H1 (cell line): ENCODE measurements around the gene PPP2R2B. TPM values are rescaled to one million over a fixed set of nuclear protein-coding genes. Genes with fewer than 3 reads are reported as not detected.

Experiments used
- CTCF ChIA-PET: fragments of 300-600 bp; sonication (Branson Sonifier 250); formaldehyde crosslinking; loops from one replicate; lab custom pipeline; 2021; ENCODE audit not compliant: partially characterized antibody; lab: Charles Lee
- POLR2A ChIA-PET: fragments of 300-600 bp; sonication (Branson Sonifier 250); formaldehyde crosslinking; loops from one replicate; lab custom pipeline; 2021; ENCODE audit warnings: inconsistent platforms; ENCODE audit not compliant: partially characterized antibody; lab: Charles Lee
- DNase-seq, 2 experiments: peaks; one replicate each; pipeline versions ENCODE4 v3.0.0 to v3.0.0-alpha.2; 2010 to 2022; ENCODE audit warnings: low spot score in 2 of 2, low read depth in 1 of 2, mixed read lengths in 1 of 2
- FAIRE-seq: peaks from 2 replicates; lab custom pipeline; 2011; peaks lifted over from hg19 to GRCh38; lab: Jason Lieb, UNC
- H2AFZ ChIP-seq: 2 replicates; pipeline ENCODE4 v1.8.1; 2012; ENCODE audit warnings: low read length, inconsistent platforms
- H2AK5ac ChIP-seq: 2 replicates; pipeline ENCODE4 v1.6.1; 2013; ENCODE audit warnings: low read depth, low read length
- H2BK120ac ChIP-seq: replicated peaks from 2 replicates; pipeline ENCODE3; 2013; ENCODE audit warnings: low read depth, low read length, inconsistent platforms
- H2BK12ac ChIP-seq: 2 replicates; pipeline ENCODE4 v1.6.1; 2013; ENCODE audit warnings: low read depth, low read length
- H2BK15ac ChIP-seq: 2 replicates; pipeline ENCODE4 v1.6.1; 2013; ENCODE audit warnings: low read length
- H2BK20ac ChIP-seq: 2 replicates; pipeline ENCODE4 v1.6.1; 2013; ENCODE audit warnings: low read length
- H2BK5ac ChIP-seq: 2 replicates; pipeline ENCODE4 v1.6.1; 2013; ENCODE audit warnings: low read depth, low read length
- H3K14ac ChIP-seq: 2 replicates; pipeline ENCODE4 v1.6.1; 2013; ENCODE audit warnings: inconsistent platforms; ENCODE audit not compliant: insufficient read length
- H3K18ac ChIP-seq: 2 replicates; pipeline ENCODE4 v1.6.1; 2013; ENCODE audit warnings: low read length; ENCODE audit errors: extremely low read depth
- H3K23ac ChIP-seq: 2 replicates; pipeline ENCODE4 v1.6.1; 2013; ENCODE audit warnings: inconsistent platforms; ENCODE audit not compliant: insufficient read length
- H3K23me2 ChIP-seq: 2 replicates; pipeline ENCODE4 v1.6.1; 2013; ENCODE audit warnings: low read depth, low read length
- H3K27ac ChIP-seq: 2 replicates; pipeline ENCODE4 v1.6.1; 2011; ENCODE audit warnings: low read depth, low read length, inconsistent platforms
- H3K27me3 ChIP-seq, 4 experiments: replicated peaks in 1 of 4; 1 replicate in 1 of 4; 2 replicates in 3 of 4; pipeline versions ENCODE4 v1.6.1 to v1.8.1; 2011 to 2013; ENCODE audit warnings: low read length in 3 of 4, mild to moderate bottlenecking in 3 of 4, inconsistent platforms in 2 of 4, mixed read lengths in 2 of 4, moderate library complexity in 1 of 4; ENCODE audit not compliant: control insufficient read depth in 3 of 4, insufficient read depth in 3 of 4; ENCODE audit errors: extremely low read depth in 1 of 4
- H3K36me3 ChIP-seq, 4 experiments: 2 replicates each; pipeline versions ENCODE4 v1.6.1 to v1.8.1; 2011 to 2013; ENCODE audit warnings: mild to moderate bottlenecking in 4 of 4, low read length in 3 of 4, moderate library complexity in 2 of 4, control low read depth in 1 of 4, inconsistent platforms in 1 of 4; ENCODE audit not compliant: insufficient read depth in 4 of 4, control insufficient read depth in 2 of 4
- H3K4ac ChIP-seq: replicated peaks from 2 replicates; pipeline ENCODE3; 2013; ENCODE audit warnings: low read length, low read depth, mixed read lengths, inconsistent platforms; ENCODE audit not compliant: insufficient read length
- H3K4me1 ChIP-seq, 4 experiments: replicated peaks in 1 of 4; 1 replicate in 1 of 4; 2 replicates in 3 of 4; pipeline versions ENCODE4 v1.6.1 to v1.8.1; 2011 to 2013; ENCODE audit warnings: low read length in 3 of 4, inconsistent platforms in 2 of 4, mixed read lengths in 1 of 4; ENCODE audit not compliant: insufficient read depth in 4 of 4, control insufficient read depth in 3 of 4
- H3K4me2 ChIP-seq, 2 experiments: 2 replicates each; pipeline versions ENCODE4 v1.6.1 to v1.8.1; 2011 to 2013; ENCODE audit warnings: low read depth in 2 of 2, low read length in 2 of 2, control low read depth in 1 of 2, inconsistent platforms in 1 of 2, mild to moderate bottlenecking in 1 of 2; ENCODE audit not compliant: insufficient read depth in 1 of 2
- H3K4me3 ChIP-seq, 4 experiments: fragments of 200-600, 300-600 bp in 1 of 4; sonication (generic), shearing (Covaris generic), sonication (Bioruptor Twin) in 1 of 4; 2 replicates each; pipeline versions ENCODE4 v1.5.1 to v1.8.1; 2011 to 2016; ENCODE audit warnings: low read length in 4 of 4, low read depth in 3 of 4, control low read depth in 2 of 4, inconsistent platforms in 2 of 4, mild to moderate bottlenecking in 2 of 4, mixed read lengths in 1 of 4, moderate library complexity in 1 of 4; ENCODE audit not compliant: insufficient read depth in 2 of 4; ENCODE audit errors: extremely low read depth in 1 of 4
- H3K56ac ChIP-seq: replicated peaks from 2 replicates; pipeline ENCODE3; 2013; ENCODE audit warnings: low read depth, mild to moderate bottlenecking, mixed read lengths, low read length, inconsistent platforms; ENCODE audit not compliant: insufficient read length
- H3K79me1 ChIP-seq: 2 replicates; pipeline ENCODE4 v1.6.1; 2013; ENCODE audit warnings: low read depth, low read length, control low read depth
- H3K79me2 ChIP-seq, 2 experiments: 2 replicates each; pipeline versions ENCODE4 v1.6.1 to v1.8.1; 2012 to 2013; ENCODE audit warnings: low read length in 2 of 2, mild to moderate bottlenecking in 2 of 2, inconsistent platforms in 1 of 2; ENCODE audit not compliant: insufficient read depth in 2 of 2, control insufficient read depth in 1 of 2
- H3K9ac ChIP-seq, 4 experiments: replicated peaks in 1 of 4; 1 replicate in 1 of 4; 2 replicates in 3 of 4; pipeline versions ENCODE4 v1.6.1 to v1.8.1; 2011 to 2013; ENCODE audit warnings: low read depth in 3 of 4, low read length in 3 of 4, control low read depth in 2 of 4, mild to moderate bottlenecking in 2 of 4, moderate library complexity in 2 of 4, inconsistent platforms in 1 of 4; ENCODE audit errors: extremely low read depth in 1 of 4
- H3K9me3 ChIP-seq, 2 experiments: 2 replicates each; pipeline versions ENCODE4 v1.6.1 to v1.8.1; 2012 to 2013; ENCODE audit warnings: mild to moderate bottlenecking in 2 of 2, moderate library complexity in 2 of 2, control low read depth in 1 of 2, inconsistent platforms in 1 of 2, low read depth in 1 of 2, low read length in 1 of 2, mixed read lengths in 1 of 2; ENCODE audit not compliant: insufficient read depth in 2 of 2
- H4K20me1 ChIP-seq, 2 experiments: replicated peaks in 1 of 2; 2 replicates each; pipeline versions ENCODE3 to v1.8.1; 2011 to 2013; ENCODE audit warnings: inconsistent platforms in 2 of 2, low read length in 2 of 2, mild to moderate bottlenecking in 1 of 2; ENCODE audit not compliant: insufficient read depth in 2 of 2, control insufficient read depth in 1 of 2
- H4K5ac ChIP-seq: 2 replicates; pipeline ENCODE4 v1.6.1; 2013; ENCODE audit warnings: low read length, low read depth, mixed read lengths, inconsistent platforms; ENCODE audit not compliant: insufficient read length
- H4K8ac ChIP-seq: 2 replicates; pipeline ENCODE4 v1.8.0; 2013; ENCODE audit warnings: mild to moderate bottlenecking, moderate library complexity, low read length, inconsistent platforms; ENCODE audit not compliant: insufficient read depth; ENCODE audit errors: extremely low read depth
- H4K91ac ChIP-seq: replicated peaks from 2 replicates; pipeline ENCODE3; 2013; ENCODE audit warnings: low read length, mixed read lengths, inconsistent platforms; ENCODE audit not compliant: insufficient read length
- TCF12 ChIP-seq: IDR thresholded peaks from 2 replicates; pipeline ENCODE4 v1.6.1; 2011; ENCODE audit warnings: low read depth, mild to moderate bottlenecking, low read length
- WGBS, 2 experiments: shearing (Covaris generic) in 1 of 2; methylation state at CpG; one replicate each; pipeline versions ENCODE4 v1.1.6 to v1.1.7; 2013 to 2015; ENCODE audit warnings: low lambda C conversion rate in 2 of 2, mixed read lengths in 2 of 2, inconsistent platforms in 1 of 2, low coverage in 1 of 2, missing lambda C conversion rate in 1 of 2; ENCODE audit not compliant: insufficient replicate concordance in 2 of 2, insufficient coverage in 1 of 2, insufficient read length in 1 of 2; ENCODE audit errors: extremely low coverage in 1 of 2, missing lambda C conversion rate in 1 of 2; 5-methylcytosine and 5-hydroxymethylcytosine counted together
- polyA plus RNA-seq, 7 experiments: library from polyadenylated mRNA; depleted of rRNA in 3 of 7; stranded (reverse) in 5 of 7; unstranded in 2 of 7; fragments of >200 nt in 5 of 7; fragments of 200-250 nt in 2 of 7; gene quantifications; 1 replicate in 5 of 7; 2 replicates in 1 of 7; 4 replicates in 1 of 7; pipeline versions ENCODE4 v1.2.1 to v1.2.3, GENCODE V29; 2011 to 2013; ENCODE audit warnings: missing spikeins in 2 of 7, mixed read lengths in 2 of 7
- total RNA-seq: library from RNA; stranded (reverse); fragmentation: NEBNext Ultra II Directional; extraction: Animal tissue kit (Norgen Biotek cat#: 25700); gene quantifications from 2 replicates; pipeline ENCODE4 v1.2.1, GENCODE V29; 2021
- TF ChIP-seq, protein P1 (sequence below): IDR thresholded peaks from 2 replicates; pipeline ENCODE4 v1.6.1; 2012; ENCODE audit warnings: inconsistent platforms

PPP2R2B gene
- total and polyA plus RNA-seq, 2 of the 8 experiments (the other 6 are each of a cell fraction or from before 2014, with no cell fraction given) = 21.1 to 37.1 TPM

DNA sequence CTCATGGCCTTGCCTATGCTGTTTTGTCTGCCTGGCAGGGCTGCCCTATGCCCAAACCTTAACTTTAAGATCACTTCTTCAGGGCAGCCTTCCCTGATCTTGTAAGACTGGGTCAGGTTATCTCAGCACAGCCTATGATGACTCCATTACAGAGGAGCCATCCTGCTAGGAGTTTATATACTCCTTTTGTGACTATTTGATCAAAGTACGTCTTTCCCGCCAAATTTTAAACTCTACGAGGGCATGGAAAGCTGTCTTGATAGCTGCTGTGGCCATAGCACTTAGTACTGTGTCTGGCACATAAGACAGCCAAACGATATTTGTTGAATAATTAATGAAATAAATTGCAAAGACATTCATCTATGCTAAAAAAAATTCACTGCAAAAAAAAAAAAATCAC lies 60.6 kb downstream of the PPP2R2B start:
- Histone ChIP-seq H3K4me1 (peaks cover 2 to 12% (median 8%) of the 10 kb centered on the region in 4 experiments; a peak in 4 of 7 replicates), H3K23ac (no peak overlapping the region), H4K8ac (no peak overlapping the region), H3K79me1 (no peaks in the 10 kb centered on the region), H2BK15ac (no peak overlapping the region; the same call in 1 of the 2 replicates), H4K5ac (no peak overlapping the region), H3K4me3 (no peak overlapping the region), H2BK5ac (no peak overlapping the region; the same call in 1 of the 2 replicates), H3K27ac (no peak overlapping the region), H2BK120ac (no peak overlapping the region), H3K18ac (no peak overlapping the region), H4K20me1 (no peaks in the 10 kb centered on the region), H3K36me3 (no peaks in the 10 kb centered on the region), H2BK12ac (peak overlapping the region; percentile 53; the same call in 1 of the 2 replicates), H4K91ac (no peak overlapping the region), H3K9ac (no peak overlapping the region), H2AK5ac (peak overlapping the region; percentile 83; the same call in 1 of the 2 replicates), H3K4me2 (no peak overlapping the region), H3K27me3 (no peaks in the 10 kb centered on the region), H2BK20ac (peak overlapping the region; percentile 63; the same call in 1 of the 2 replicates), H3K79me2 (no peaks in the 10 kb centered on the region), H2AFZ (no peak overlapping the region), H3K23me2 (no peaks in the 10 kb centered on the region), H3K9me3 (no peaks in the 10 kb centered on the region; a peak in 1 of 4 replicates), H3K56ac (no peak overlapping the region), H3K4ac (peak overlapping the region; percentile 0), H3K14ac (no peak overlapping the region)
- no peak for FAIRE-seq
- CTCF ChIA-PET = interaction anchor here (1.3 kb wide), 1 partner anchor 111 kb away, joined by 4 read pairs; no protein-coding TSS in a partner anchor
- POLR2A ChIA-PET = no interaction called here
- no peak for DNase-seq
- 89% methylated on average over 4 of the region's 4 CpGs; no CpG with 5 or more reads in 1 of the 2 experiments for WGBS, 2 experiments
- TF ChIP-seq, protein P1, sequence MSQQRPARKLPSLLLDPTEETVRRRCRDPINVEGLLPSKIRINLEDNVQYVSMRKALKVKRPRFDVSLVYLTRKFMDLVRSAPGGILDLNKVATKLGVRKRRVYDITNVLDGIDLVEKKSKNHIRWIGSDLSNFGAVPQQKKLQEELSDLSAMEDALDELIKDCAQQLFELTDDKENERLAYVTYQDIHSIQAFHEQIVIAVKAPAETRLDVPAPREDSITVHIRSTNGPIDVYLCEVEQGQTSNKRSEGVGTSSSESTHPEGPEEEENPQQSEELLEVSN = peak; percentile 90
- no peak for TF ChIP-seq TCF12
